ENCODE results near the gene CD68.

- no peak for TF ChIP-seq CTCF (IDR thresholded peaks at IDR 0.05; ENCODE audit: insufficient read depth, low read length)
- TF ChIP-seq REST (IDR thresholded peaks at IDR 0.05; ENCODE audit: insufficient replicate concordance, low read depth) = no peak
- no peak for TF ChIP-seq POLR2AphosphoS5 (IDR thresholded peaks at IDR 0.05; ENCODE audit: low read depth)
- no peak for TF ChIP-seq GABPA (IDR thresholded peaks at IDR 0.05; ENCODE audit: low read depth)
- no peak for TF ChIP-seq SPI1 (IDR thresholded peaks at IDR 0.05; ENCODE audit: borderline replicate concordance, low read depth)
These were observed 31.2 kb downstream of the CD68 start for GRCh38 chr17:7610641-7611040.

Measured in HL-60 (cell line).